A549 treated with GW870086 at 1 μM for 4 hours (cell line): ENCODE measurements around the gene GTF3C6. TPM values are rescaled to one million over a fixed set of nuclear protein-coding genes. Genes with fewer than 3 reads are reported as not detected.

Experiments used
- total RNA-seq: library from RNA; stranded (reverse); fragments of 200-300 nt; extraction: Qiagen RNA extraction; gene quantifications from 5 replicates; pipeline ENCODE4 v1.2.3, GENCODE V29; 2022; ENCODE audit warnings: low read depth

The GTF3C6 gene
- 94.3 to 119 TPM (median 98.0 TPM) in 5 replicates for total RNA-seq

GRCh38 chr6:110958329-110959192 is at the start of gene GTF3C6:
Gene GTF3C6, plus strand, starts transcription at chr6:110958706. Its CDS starts 64 bp downstream, at chr6:110958770.

Other genes starting within 250 kb of the GTF3C6 start
- gene CDK19, start 143.2 kb upstream of the GTF3C6 start, total RNA-seq = 3.5 to 5.6 TPM (median 5.1 TPM) in 5 replicates
- gene AMD1, start 83.9 kb upstream of the GTF3C6 start, total RNA-seq = 158 to 172 TPM (median 161 TPM) in 5 replicates
- 27.6 to 39.1 TPM (median 32.8 TPM) in 5 replicates for gene RPF2, start 23.3 kb downstream of the GTF3C6 start, total RNA-seq
- 0.56 to 0.91 TPM (median 0.62 TPM) in 5 replicates for gene SLC16A10, start 128.8 kb downstream of the GTF3C6 start, total RNA-seq